Measurements from ENCODE around the gene SCARB1. TPM values are rescaled to one million over a fixed set of nuclear protein-coding genes. Genes with fewer than 3 reads are reported as not detected.

SCARB1 gene
- total and polyA plus RNA-seq, 9 of the 15 experiments (the other 6 are each of a cell fraction or from before 2014, with no cell fraction given) = 0.56 to 157 (median 52.8) TPM

DNA sequence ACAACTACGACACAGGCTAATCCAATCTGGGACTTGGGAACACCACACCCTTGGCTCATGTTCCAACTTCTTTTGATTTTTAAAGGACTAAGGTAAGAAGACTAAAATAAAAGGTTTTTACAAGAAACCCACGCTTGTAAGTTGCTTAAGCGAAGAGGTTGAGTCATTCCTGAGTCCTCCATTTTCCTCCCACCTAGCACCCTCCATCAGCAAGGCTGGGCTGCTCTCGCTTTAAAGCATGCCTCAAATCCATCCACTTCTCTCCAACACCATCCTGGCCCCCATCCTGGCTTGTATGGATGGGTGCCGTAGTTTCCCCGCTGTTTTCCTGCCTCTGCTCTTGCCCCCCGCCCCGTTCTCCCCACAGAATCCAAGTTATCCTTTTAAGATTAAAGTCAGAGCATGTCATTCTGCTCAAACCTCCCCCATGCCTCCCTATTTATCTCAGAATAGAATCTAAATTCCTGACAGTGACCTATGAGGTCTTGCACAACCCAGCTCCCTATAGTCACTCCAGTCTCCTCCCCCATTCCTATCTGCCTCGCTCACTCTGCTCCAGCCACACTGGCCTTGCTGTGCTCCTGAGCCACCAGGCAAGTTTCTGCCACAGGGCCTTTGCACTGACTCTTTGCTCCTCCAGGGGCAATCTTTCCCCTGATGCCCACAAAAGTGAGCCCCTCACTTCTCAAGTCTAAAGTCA lies 34.5 kb downstream of the SCARB1 start:
- intact Hi-C loops (cut with micrococcal nuclease) = no loop called here
- peak; percentile 70 for ATAC-seq
- H3K9ac ChIP-seq (ENCODE audit: insufficient read depth in 1 of 2, low read depth in 2 of 2, low read length in 2 of 2) = no peak overlapping the region; a peak in 1 of 4 replicates
- POLR2A ChIA-PET = interaction anchor here (1.0 kb wide), 1 partner anchor 9 kb away, joined by 4 read pairs; no protein-coding TSS in a partner anchor
- H3K36me3 ChIP-seq (ENCODE audit: control insufficient read depth, insufficient read depth, low read length) = peaks cover 48% of the 10 kb centered on the region; the same call in 2 of the 3 replicates
- H2AFZ ChIP-seq (ENCODE audit: low read depth, low read length) = no peak overlapping the region
- FAIRE-seq = peak; percentile 51
- no TSS peak for BruUV-seq (replicated peaks)
- in situ Hi-C loops (cut with MboI) = no loop called here
- no peak overlapping the region for H3K4me2 ChIP-seq (ENCODE audit: insufficient read depth, low read length)
- H3K9me3 ChIP-seq (replicated peaks; ENCODE audit: control insufficient read depth, insufficient read depth, low read depth, low read length) = peaks cover 4% of the 10 kb centered on the region; the same call in 1 of the 2 replicates
- peaks cover 77% of the 10 kb centered on the region for H3K79me2 ChIP-seq (ENCODE audit: control insufficient read depth, insufficient read depth, low read length)
- CTCF ChIA-PET (ENCODE audit: low intra/inter-chr PET ratio) = interaction anchor here (0.5 kb wide), 2 partner anchors 70 to 98 kb away, joined by 3 to 4 read pairs; no protein-coding TSS in a partner anchor
- H3K27ac ChIP-seq (ENCODE audit: extremely low read depth, low read depth, low read length) = peak overlapping the region; percentile 27; the same call in 1 of the 3 replicates
- H3K9me1 ChIP-seq (ENCODE audit: control insufficient read depth, insufficient read depth, low read length) = peaks cover 4% of the 10 kb centered on the region
- no peak overlapping the region for H3K4me3 ChIP-seq
- no peaks in the 10 kb centered on the region for H3K27me3 ChIP-seq (ENCODE audit: control insufficient read depth in 2 of 2, insufficient read depth in 2 of 2, low read length in 2 of 2)
- 0 out of 2 replicates have a peak, but pooled peaks cover 10% of the 10 kb centered on the region for H4K20me1 ChIP-seq (replicated peaks; ENCODE audit: control insufficient read depth, insufficient read depth, low read length)
- H3K4me1 ChIP-seq (replicated peaks in 1 of 2; ENCODE audit: control insufficient read depth in 2 of 2, insufficient read depth in 2 of 2, low read length in 2 of 2) = peaks cover 4 to 21% of the 10 kb centered on the region in 2 experiments; a peak in 4 of 5 replicates
- DNase-seq (ENCODE audit: extremely low read depth in 1 of 4, low spot score in 3 of 4) = peak; percentile 41 to 70 (median 57)
- 50% methylated on average over 9 of the region's 9 CpGs for WGBS (ENCODE audit: insufficient coverage, low coverage, missing lambda C conversion rate)
- no peak for TF ChIP-seq YBX1 (IDR thresholded peaks at IDR 0.05)
- 0 out of 2 replicates have a peak, but pooled peaks have one; percentile 61 for TF ChIP-seq ATF7 (IDR thresholded peaks at IDR 0.05)
- no peak for TF ChIP-seq ZNF830 (CRISPR knock-in tag; IDR thresholded peaks at IDR 0.05)
- no peak for TF ChIP-seq MGA (IDR thresholded peaks at IDR 0.05)
- TF ChIP-seq JUND (IDR thresholded peaks at IDR 0.05; ENCODE audit: borderline replicate concordance, low read depth, low read length) = peak; percentile 67; the same call in 1 of the 2 replicates
- peak; percentile 28; the same call in 1 of the 3 replicates for TF ChIP-seq JUND (tag; IDR thresholded peaks at IDR 0.05; ENCODE audit: borderline replicate concordance, low read depth, low read length)
- TF ChIP-seq CEBPG (CRISPR knock-in tag; IDR thresholded peaks at IDR 0.05) = no peak
- peak; percentile 64 to 91 for TF ChIP-seq CEBPG (tag; conservative IDR thresholded peaks at IDR 0.05 in 1 of 2, IDR thresholded peaks at IDR 0.05 in 1 of 2)
